A549 (cell line): ENCODE results near the gene SP100. TPM values are rescaled to one million over a fixed set of nuclear protein-coding genes. Genes with fewer than 3 reads are reported as not detected.

Experiments used
- ATAC-seq, 2 experiments: fragments of 200-7000 bp in 1 of 2; fragments of >200 bp in 1 of 2; cut with Nextera tagmentation in 1 of 2; cut with Tn5 transposase in 1 of 2; 3 replicates each; pipeline versions ENCODE4 v1.8.0 to v1.9.1; 2018 to 2020; ENCODE audit warnings: mild to moderate bottlenecking in 1 of 2, moderate library complexity in 1 of 2
- CTCF ChIA-PET: fragments of 300-600 bp; sonication (Branson Sonifier 250); formaldehyde crosslinking; extraction: SDS; loops from one replicate; lab custom pipeline; 2021; ENCODE audit warnings: antibody characterized with exemption, inconsistent platforms; lab: Yijun Ruan, JAX
- POLR2A ChIA-PET: fragments of 350-600 bp; formaldehyde crosslinking; extraction: SDS; loops from one replicate; lab custom pipeline; 2021; ENCODE audit warnings: antibody characterized with exemption, inconsistent platforms; lab: Yijun Ruan, JAX
- DNase-seq, 2 experiments: peaks; one replicate each; pipeline versions ENCODE4 v3.0.0 to v3.0.0-alpha.2; 2011 to 2016; ENCODE audit warnings: low read depth in 1 of 2, low spot score in 1 of 2
- FAIRE-seq: peaks from 2 replicates; lab custom pipeline; 2011; peaks lifted over from hg19 to GRCh38; lab: Jason Lieb, UNC
- H3K27ac ChIP-seq, 2 experiments: fragments of >200 bp; sonication (Bioruptor Twin); formaldehyde crosslinking; 3 replicates each; pipeline ENCODE4 v1.5.1; 2016 to 2017
- H3K4me1 ChIP-seq: fragments of >200 bp; sonication (Bioruptor Twin); formaldehyde crosslinking; 3 replicates; pipeline ENCODE4 v1.6.1; 2016
- H3K4me2 ChIP-seq: fragments of >200 bp; sonication (Bioruptor Twin); formaldehyde crosslinking; 3 replicates; pipeline ENCODE4 v1.6.1; 2016
- H3K4me3 ChIP-seq: fragments of >200 bp; sonication (Bioruptor Twin); formaldehyde crosslinking; 3 replicates; pipeline ENCODE4 v1.5.1; 2016
- H3K9me3 ChIP-seq: fragments of >200 bp; sonication (Bioruptor Twin); formaldehyde crosslinking; 3 replicates; pipeline ENCODE4 v1.6.1; 2016
- BHLHE40 ChIP-seq: IDR thresholded peaks from 2 replicates; pipeline ENCODE4 v1.6.1; 2012; ENCODE audit warnings: low read depth, low read length, inconsistent platforms
- CEBPB ChIP-seq, 2 experiments: fragments of >200 bp in 1 of 2; sonication (Bioruptor Twin) in 1 of 2; formaldehyde crosslinking in 1 of 2; IDR thresholded peaks; 2 replicates each; pipeline ENCODE4 v1.6.1; 2012 to 2016
- CHD4 ChIP-seq: fragments of 200-600 bp; sonication (generic); IDR thresholded peaks from 2 replicates; pipeline ENCODE4 v1.6.1; 2016; ENCODE audit warnings: antibody characterized with exemption, mild to moderate bottlenecking, borderline replicate concordance
- CTCF ChIP-seq: fragments of >200 bp; sonication (Bioruptor Twin); formaldehyde crosslinking; IDR thresholded peaks from 3 replicates; pipeline ENCODE4 v1.5.1; 2016
- EHF ChIP-seq: fragments of 250-450 bp; sonication (Bioruptor Pico); IDR thresholded peaks from 2 replicates; pipeline ENCODE4 v1.5.0; 2020; ENCODE audit warnings: mild to moderate bottlenecking
- ELK1 ChIP-seq: fragments of 150-350 bp; IDR thresholded peaks from 2 replicates; pipeline ENCODE4 v1.6.1; 2014; ENCODE audit warnings: low read depth, mild to moderate bottlenecking, low read length
- FOSB ChIP-seq: fragments of 250-450 bp; sonication (Bioruptor Pico); IDR thresholded peaks from 2 replicates; pipeline ENCODE4 v1.5.0; 2020; ENCODE audit warnings: mild to moderate bottlenecking, moderate library complexity
- GATA3 ChIP-seq: IDR thresholded peaks from 2 replicates; pipeline ENCODE4 v1.6.1; 2012; ENCODE audit warnings: borderline replicate concordance
- HOXB13 ChIP-seq: fragments of 250-450 bp; sonication (Bioruptor Pico); IDR thresholded peaks from 2 replicates; pipeline ENCODE4 v1.5.0; 2020; ENCODE audit warnings: low read depth, mild to moderate bottlenecking, moderate library complexity
- KDM1A ChIP-seq: fragments of 200-600 bp; sonication (generic); IDR thresholded peaks from 2 replicates; pipeline ENCODE4 v1.6.1; 2016; ENCODE audit warnings: low read depth, mild to moderate bottlenecking
- KDM5A ChIP-seq: fragments of 200-600 bp; sonication (generic); IDR thresholded peaks from 2 replicates; pipeline ENCODE4 v1.6.1; 2016; ENCODE audit warnings: antibody characterized with exemption, mild to moderate bottlenecking
- NFE2L2 ChIP-seq: fragments of 150-350 bp; conservative IDR thresholded peaks from 2 replicates; pipeline ENCODE4 v1.6.1; 2014; ENCODE audit warnings: low read length
- NPAS2 ChIP-seq: fragments of 250-450 bp; sonication (Bioruptor Pico); IDR thresholded peaks from 2 replicates; pipeline ENCODE4 v1.8.0; 2022; ENCODE audit warnings: mild to moderate bottlenecking, moderate library complexity, borderline replicate concordance
- NR3C1 ChIP-seq: fragments of >200 bp; sonication (Bioruptor Twin); formaldehyde crosslinking; IDR thresholded peaks from 3 replicates; pipeline ENCODE4 v1.6.1; 2017
- POLR2AphosphoS2 ChIP-seq: conservative IDR thresholded peaks from 2 replicates; pipeline ENCODE4 v1.6.1; 2012; ENCODE audit warnings: low read length, improper control_type of control experiment, inconsistent platforms
- SREBF2 ChIP-seq: fragments of 450-650 bp; IDR thresholded peaks from 2 replicates; pipeline ENCODE4 v1.6.1; 2014; ENCODE audit warnings: mild to moderate bottlenecking, moderate library complexity
- TP53 ChIP-seq: fragments of 250-450 bp; sonication (Bioruptor Pico); IDR thresholded peaks from 2 replicates; pipeline ENCODE4 v1.5.0; 2021; ENCODE audit warnings: mild to moderate bottlenecking, moderate library complexity
- ZSCAN20 ChIP-seq: fragments of 250-450 bp; sonication (Bioruptor Pico); IDR thresholded peaks from 2 replicates; pipeline ENCODE4 v1.8.0; 2022; ENCODE audit warnings: mild to moderate bottlenecking, moderate library complexity
- WGBS: methylation state at CpG from one replicate; pipeline ENCODE4 v1.1.6; 2017; ENCODE audit errors: missing lambda C conversion rate; 5-methylcytosine and 5-hydroxymethylcytosine counted together
- polyA plus RNA-seq, 4 experiments: library from polyadenylated mRNA; depleted of rRNA in 3 of 4; stranded (reverse); fragments of >200 nt; fragmentation: RNase III in 1 of 4; extraction: RNeasy Plus Mini Kit Qiagen cat#74134 plus additional on column Dnase treatment in 1 of 4; gene quantifications; 2 replicates in 3 of 4; 3 replicates in 1 of 4; pipeline ENCODE4 v1.2.3, GENCODE V29; 2011 to 2017
- TF ChIP-seq, protein P1 (sequence below): fragments of >200 bp; sonication (Bioruptor Twin); formaldehyde crosslinking; IDR thresholded peaks from 3 replicates; pipeline ENCODE4 v1.6.1; 2016
- TF ChIP-seq, protein P2 (sequence below): fragments of 250-450 bp; sonication (Bioruptor Pico); IDR thresholded peaks from 2 replicates; pipeline ENCODE4 v1.5.0; 2020; ENCODE audit warnings: low read depth, mild to moderate bottlenecking, moderate library complexity

SP100 gene
- polyA plus RNA-seq, 2 of the 4 experiments (the other 2 are of a cell fraction) = 23.7 to 39.8 TPM

DNA sequence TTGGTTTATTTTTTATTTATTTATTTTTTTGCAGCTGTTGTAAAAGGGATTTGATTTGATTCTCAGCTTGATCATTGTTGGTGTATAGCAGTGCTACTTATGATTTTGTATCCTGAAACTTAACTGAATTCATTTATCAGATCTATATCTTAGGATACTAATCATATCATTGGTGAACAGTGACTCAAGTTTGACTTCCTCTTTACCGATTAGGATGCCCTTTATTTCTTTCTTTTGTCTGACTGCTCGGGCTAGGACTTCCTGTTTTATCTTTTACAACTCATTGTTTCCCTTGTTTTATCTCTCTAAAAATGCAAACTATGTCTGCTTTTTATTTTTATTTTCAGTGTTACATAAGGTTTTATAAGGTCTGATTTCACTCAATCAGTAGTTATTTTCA lies 23.6 kb downstream of the SP100 start:
- Histone ChIP-seq H3K27ac (no peak overlapping the region), H3K4me1 (no peaks in the 10 kb centered on the region), H3K4me3 (no peak overlapping the region), H3K9me3 (peaks cover 8% of the 10 kb centered on the region; the same call in 2 of the 3 replicates), H3K4me2 (no peak overlapping the region)
- ChIA-PET POLR2A (no interaction called here), CTCF (no interaction called here)
- no peak for DNase-seq
- FAIRE-seq = no peak
- TF ChIP-seq CHD4 = no peak
- TF ChIP-seq, protein P1, sequence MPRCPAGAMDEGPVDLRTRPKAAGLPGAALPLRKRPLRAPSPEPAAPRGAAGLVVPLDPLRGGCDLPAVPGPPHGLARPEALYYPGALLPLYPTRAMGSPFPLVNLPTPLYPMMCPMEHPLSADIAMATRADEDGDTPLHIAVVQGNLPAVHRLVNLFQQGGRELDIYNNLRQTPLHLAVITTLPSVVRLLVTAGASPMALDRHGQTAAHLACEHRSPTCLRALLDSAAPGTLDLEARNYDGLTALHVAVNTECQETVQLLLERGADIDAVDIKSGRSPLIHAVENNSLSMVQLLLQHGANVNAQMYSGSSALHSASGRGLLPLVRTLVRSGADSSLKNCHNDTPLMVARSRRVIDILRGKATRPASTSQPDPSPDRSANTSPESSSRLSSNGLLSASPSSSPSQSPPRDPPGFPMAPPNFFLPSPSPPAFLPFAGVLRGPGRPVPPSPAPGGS = no peak
- no peak for TF ChIP-seq BHLHE40
- TF ChIP-seq KDM1A = no peak
- no peak for TF ChIP-seq NR3C1
- TF ChIP-seq ELK1 = no peak
- TF ChIP-seq ZSCAN20 (CRISPR knock-in tag) = no peak
- TF ChIP-seq, protein P2, sequence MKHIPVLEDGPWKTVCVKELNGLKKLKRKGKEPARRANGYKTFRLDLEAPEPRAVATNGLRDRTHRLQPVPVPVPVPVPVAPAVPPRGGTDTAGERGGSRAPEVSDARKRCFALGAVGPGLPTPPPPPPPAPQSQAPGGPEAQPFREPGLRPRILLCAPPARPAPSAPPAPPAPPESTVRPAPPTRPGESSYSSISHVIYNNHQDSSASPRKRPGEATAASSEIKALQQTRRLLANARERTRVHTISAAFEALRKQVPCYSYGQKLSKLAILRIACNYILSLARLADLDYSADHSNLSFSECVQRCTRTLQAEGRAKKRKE = no peak
- no peak for TF ChIP-seq FOSB (CRISPR knock-in tag)
- TF ChIP-seq TP53 (CRISPR knock-in tag) = no peak
- no peak for TF ChIP-seq CEBPB (IDR thresholded peaks at IDR 0.05)
- no peak for TF ChIP-seq KDM5A
- TF ChIP-seq GATA3 = no peak
- TF ChIP-seq CTCF = no peak
- no peak for TF ChIP-seq NFE2L2
- TF ChIP-seq NPAS2 (CRISPR knock-in tag) = no peak
- ATAC-seq = no peak
- WGBS = 91% methylated on average over 2 of the region's 2 CpGs

DNA sequence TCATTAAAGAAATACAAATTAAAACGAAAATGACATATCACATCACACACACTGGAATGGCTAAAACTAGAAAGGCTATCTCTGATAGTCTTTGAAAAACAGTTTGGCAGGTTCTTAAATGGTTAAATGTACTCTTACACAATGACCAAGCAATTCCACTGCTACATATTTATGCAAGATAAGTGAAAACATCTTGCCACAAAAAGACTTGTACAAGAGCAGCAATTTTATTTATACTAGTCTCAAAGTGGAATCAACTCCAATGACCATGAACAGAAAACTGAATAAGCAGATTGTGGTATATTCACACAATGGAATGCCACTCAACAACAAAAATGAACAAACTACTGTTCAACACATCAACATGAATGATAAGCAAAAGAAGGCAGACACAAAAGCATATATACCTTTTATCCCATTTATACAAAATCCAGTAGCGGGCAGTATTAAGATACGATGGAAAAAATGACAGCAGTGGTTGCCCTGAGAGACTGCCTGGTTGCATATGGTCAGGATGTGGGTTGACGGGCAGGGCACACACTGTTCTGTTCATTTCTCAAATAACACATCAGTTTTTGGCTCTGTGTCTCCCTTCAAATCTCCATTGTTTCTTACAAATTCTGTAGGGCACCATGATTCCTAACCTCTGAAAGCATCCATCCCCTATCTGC lies 25.4 kb downstream of the SP100 start:
- ATAC-seq = no peak
- whole genome bisulfite sequencing = 84% methylated on average over 4 of the region's 4 CpGs
- FAIRE-seq = no peak
- TF ChIP-seq GATA3 (no peak), SREBF2 (no peak), BHLHE40 (no peak), POLR2AphosphoS2 (no peak), KDM5A (no peak), EHF (CRISPR knock-in tag) (no peak), NFE2L2 (no peak), HOXB13 (CRISPR knock-in tag) (no peak)
- ChIA-PET CTCF (no interaction called here), POLR2A (no interaction called here)
- Histone ChIP-seq H3K4me2 (no peak overlapping the region), H3K4me1 (no peaks in the 10 kb centered on the region), H3K27ac (no peak overlapping the region), H3K9me3 (peaks cover 3% of the 10 kb centered on the region; the same call in 2 of the 3 replicates), H3K4me3 (no peak overlapping the region)
- DNase-seq = no peak
